ENCODE results near the gene DNAH1.

The DNAH1 gene

DNA sequence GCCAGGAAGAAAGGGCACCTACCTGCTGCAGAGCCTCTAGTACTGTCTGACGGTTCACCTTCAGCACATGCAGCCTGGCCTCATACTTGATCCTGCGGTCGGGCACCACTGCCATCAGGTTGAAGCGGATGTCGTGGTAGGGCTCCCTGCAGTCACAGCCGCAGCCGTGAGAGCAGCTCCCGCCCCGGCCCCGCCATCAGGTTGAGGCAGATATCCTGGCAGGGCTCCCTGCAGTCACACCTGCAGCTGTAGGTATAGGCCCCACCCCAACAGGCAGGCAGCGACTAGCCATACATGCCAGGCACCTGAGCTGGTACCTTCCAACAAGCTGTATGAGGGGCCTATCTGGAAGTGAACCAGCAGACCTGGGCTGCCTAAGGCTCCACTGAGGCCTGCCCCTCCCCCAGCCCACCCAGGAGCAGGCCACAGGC is 90.1 kb downstream of the DNAH1 start:
- Histone ChIP-seq H2BK12ac (ENCODE audit: low read length in 2 of 2) (no peak overlapping the region), H3K27me3 (ENCODE audit: control insufficient read depth in 1 of 2, insufficient read depth in 1 of 2, low read length in 2 of 2) (no peaks in the 10 kb centered on the region), H2BK5ac (ENCODE audit: low read depth, low read length, poor library complexity, severe bottlenecking) (no peak overlapping the region), H3K18ac (ENCODE audit: low read depth in 1 of 2, low read length in 2 of 2) (no peak overlapping the region), H3K79me1 (replicated peaks; ENCODE audit: low read length, poor library complexity, severe bottlenecking) (peaks cover 49% of the 10 kb centered on the region), H2BK15ac (ENCODE audit: low read depth, poor library complexity, severe bottlenecking) (no peak overlapping the region), H3K14ac (ENCODE audit: low read length in 2 of 2) (no peak overlapping the region), H3K36me3 (ENCODE audit: control insufficient read depth in 1 of 2, insufficient read depth in 2 of 2, low read depth in 1 of 2, low read length in 2 of 2) (peaks cover 71 to 74% of the 10 kb centered on the region in 2 experiments), H3K27ac (ENCODE audit: low read length, poor library complexity, severe bottlenecking) (no peak overlapping the region), H3K9me3 (ENCODE audit: control insufficient read depth, low read length) (no peaks in the 10 kb centered on the region), H4K8ac (ENCODE audit: low read length) (peak overlapping the region; percentile 0), H3K4me3 (ENCODE audit: insufficient read depth in 1 of 2, low read depth in 1 of 2, low read length in 2 of 2) (no peak overlapping the region), H3K4ac (ENCODE audit: low read depth in 1 of 2, low read length in 2 of 2) (no peak overlapping the region), H3K4me2 (ENCODE audit: low read length, poor library complexity, severe bottlenecking) (no peak overlapping the region), H2AFZ (ENCODE audit: low read depth, low read length) (no peak overlapping the region), H2AK5ac (ENCODE audit: low read length, severe bottlenecking) (no peak overlapping the region), H3K23ac (ENCODE audit: low read length in 2 of 2) (no peak overlapping the region), H4K91ac (ENCODE audit: low read length) (peak overlapping the region; percentile 61), H3K9ac (ENCODE audit: low read length) (no peak overlapping the region), H2BK120ac (ENCODE audit: low read depth, low read length) (no peak overlapping the region), H3K4me1 (ENCODE audit: control insufficient read depth, insufficient read depth, low read depth, low read length) (peaks cover 16% of the 10 kb centered on the region)
- no peak for DNase-seq
- WGBS, result 96% methylated on average over 11 of the region's 11 CpGs

DNA sequence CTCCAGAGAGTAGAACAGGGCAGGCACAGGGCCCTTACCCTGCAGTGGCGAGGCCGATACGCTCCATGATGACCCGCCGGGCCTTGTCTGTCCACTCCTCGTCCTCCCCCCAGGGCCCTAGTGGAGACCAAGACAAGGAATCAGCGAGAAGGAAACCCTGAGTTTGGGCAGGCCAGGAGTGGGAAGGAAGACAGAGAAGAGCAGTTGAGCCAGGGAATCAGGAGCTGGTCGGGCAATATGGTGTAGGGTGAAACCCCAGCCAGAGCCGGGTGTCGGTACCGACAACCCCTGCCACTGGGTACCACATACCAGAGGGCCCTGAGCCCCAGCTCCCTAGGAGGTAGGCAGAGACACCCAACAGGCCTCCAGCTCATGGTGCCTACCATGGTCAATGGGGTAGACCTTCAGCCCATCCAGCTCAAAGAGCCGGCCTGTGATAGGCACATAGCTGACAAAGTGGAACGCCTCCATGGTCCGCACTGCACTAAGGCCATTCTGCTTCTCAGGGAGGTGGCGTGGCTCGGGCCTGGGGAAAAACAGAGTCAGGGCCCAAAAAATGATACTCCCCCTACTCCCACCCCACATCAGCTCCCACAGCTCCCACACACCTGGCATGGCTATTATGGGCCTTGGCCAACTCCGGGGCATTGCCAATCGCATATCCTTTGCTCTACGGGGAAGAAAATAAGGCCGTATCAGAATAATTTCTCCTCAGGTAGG is 90.8 kb downstream of the DNAH1 start:
- no peaks in the 10 kb centered on the region for H3K27me3 ChIP-seq (ENCODE audit: control insufficient read depth in 1 of 2, insufficient read depth in 1 of 2, low read length in 2 of 2)
- H3K4me3 ChIP-seq (ENCODE audit: insufficient read depth in 1 of 2, low read depth in 1 of 2, low read length in 2 of 2), result no peak overlapping the region
- no peak overlapping the region for H3K27ac ChIP-seq (ENCODE audit: low read length, poor library complexity, severe bottlenecking)

DNA sequence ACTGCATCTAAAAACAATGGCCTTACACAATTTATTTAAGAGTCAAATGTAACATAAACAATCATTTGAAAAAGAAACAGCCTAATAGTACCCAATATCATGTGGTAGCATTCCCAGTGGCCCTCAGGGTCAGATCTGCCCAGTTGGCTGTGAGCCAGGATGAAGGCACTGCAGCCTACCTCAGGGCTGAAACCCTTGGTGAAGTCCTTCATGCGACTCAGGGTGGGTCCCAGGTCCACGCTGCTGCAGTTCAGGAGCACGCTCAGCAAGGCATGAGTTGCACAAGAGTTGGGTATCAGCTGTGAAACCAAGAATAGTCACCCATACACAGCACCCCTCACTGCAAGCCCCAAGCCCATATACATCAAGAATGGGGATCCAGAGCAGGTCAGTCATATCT is 91.7 kb downstream of the DNAH1 start:
- no peak overlapping the region for H3K4me3 ChIP-seq (ENCODE audit: insufficient read depth in 1 of 2, low read depth in 1 of 2, low read length in 2 of 2)
- peaks cover 56 to 60% of the 10 kb centered on the region in 2 experiments for H3K36me3 ChIP-seq (ENCODE audit: control insufficient read depth in 1 of 2, insufficient read depth in 2 of 2, low read depth in 1 of 2, low read length in 2 of 2)
- WGBS, result 99% methylated on average over 3 of the region's 3 CpGs

More for the DNA sequence above, 90.8 kb downstream of the DNAH1 start:
- Histone ChIP-seq H3K18ac (ENCODE audit: low read depth in 1 of 2, low read length in 2 of 2) (no peak overlapping the region), H2BK15ac (ENCODE audit: low read depth, poor library complexity, severe bottlenecking) (no peak overlapping the region), H2BK5ac (ENCODE audit: low read depth, low read length, poor library complexity, severe bottlenecking) (no peak overlapping the region), H2AFZ (ENCODE audit: low read depth, low read length) (no peak overlapping the region), H3K23ac (ENCODE audit: low read length in 2 of 2) (no peak overlapping the region), H2BK12ac (ENCODE audit: low read length in 2 of 2) (no peak overlapping the region), H2BK120ac (ENCODE audit: low read depth, low read length) (no peak overlapping the region), H3K9me3 (ENCODE audit: control insufficient read depth, low read length) (no peaks in the 10 kb centered on the region), H2AK5ac (ENCODE audit: low read length, severe bottlenecking) (no peak overlapping the region), H4K8ac (ENCODE audit: low read length) (no peak overlapping the region), H3K4me1 (ENCODE audit: control insufficient read depth, insufficient read depth, low read depth, low read length) (peaks cover 21% of the 10 kb centered on the region), H3K4me2 (ENCODE audit: low read length, poor library complexity, severe bottlenecking) (no peak overlapping the region), H4K91ac (ENCODE audit: low read length) (no peak overlapping the region), H3K36me3 (ENCODE audit: control insufficient read depth in 1 of 2, insufficient read depth in 2 of 2, low read depth in 1 of 2, low read length in 2 of 2) (peaks cover 64 to 67% of the 10 kb centered on the region in 2 experiments), H3K14ac (ENCODE audit: low read length in 2 of 2) (no peak overlapping the region), H3K4ac (ENCODE audit: low read depth in 1 of 2, low read length in 2 of 2) (no peak overlapping the region), H3K9ac (ENCODE audit: low read length) (no peak overlapping the region), H3K79me1 (replicated peaks; ENCODE audit: low read length, poor library complexity, severe bottlenecking) (peaks cover 53% of the 10 kb centered on the region)
- no peak for DNase-seq
- 97% methylated on average over 20 of the region's 20 CpGs for WGBS

DNA sequence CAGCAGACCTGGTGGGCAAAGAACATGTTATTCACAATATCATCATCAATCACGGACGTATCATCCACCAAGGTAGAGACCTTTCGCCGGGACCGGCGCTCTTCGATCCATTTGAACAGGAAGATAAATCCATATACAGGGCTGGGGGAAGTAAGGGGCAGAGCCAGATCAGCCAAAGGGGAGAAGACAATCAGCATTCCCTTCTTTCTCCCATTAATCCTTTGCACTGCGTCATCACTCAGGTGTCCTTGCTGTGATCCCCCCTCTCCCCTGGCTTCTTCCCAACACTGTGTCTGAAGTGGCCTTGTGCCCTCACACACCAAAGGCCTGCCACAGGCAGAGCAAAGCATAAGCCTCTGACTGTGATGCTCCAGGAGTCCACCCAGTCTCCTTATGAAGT is 92.3 kb downstream of the DNAH1 start:
- H4K91ac ChIP-seq (ENCODE audit: low read length), result no peak overlapping the region
- DNase-seq, result no peak
- H3K18ac ChIP-seq (ENCODE audit: low read depth in 1 of 2, low read length in 2 of 2), result no peak overlapping the region
- no peak overlapping the region for H2BK15ac ChIP-seq (ENCODE audit: low read depth, poor library complexity, severe bottlenecking)
- H2AK5ac ChIP-seq (ENCODE audit: low read length, severe bottlenecking), result no peak overlapping the region
- no peak overlapping the region for H3K4ac ChIP-seq (ENCODE audit: low read depth in 1 of 2, low read length in 2 of 2)
- H3K14ac ChIP-seq (ENCODE audit: low read length in 2 of 2), result no peak overlapping the region
- no peak overlapping the region for H2AFZ ChIP-seq (ENCODE audit: low read depth, low read length)
- H3K4me2 ChIP-seq (ENCODE audit: low read length, poor library complexity, severe bottlenecking), result no peak overlapping the region
- H3K23ac ChIP-seq (ENCODE audit: low read length in 2 of 2), result no peak overlapping the region
- peaks cover 49 to 58% of the 10 kb centered on the region in 2 experiments for H3K36me3 ChIP-seq (ENCODE audit: control insufficient read depth in 1 of 2, insufficient read depth in 2 of 2, low read depth in 1 of 2, low read length in 2 of 2)
- no peak overlapping the region for H2BK5ac ChIP-seq (ENCODE audit: low read depth, low read length, poor library complexity, severe bottlenecking)
- H3K27me3 ChIP-seq (ENCODE audit: control insufficient read depth in 1 of 2, insufficient read depth in 1 of 2, low read length in 2 of 2), result no peaks in the 10 kb centered on the region
- no peak overlapping the region for H3K27ac ChIP-seq (ENCODE audit: low read length, poor library complexity, severe bottlenecking)
- H3K4me3 ChIP-seq (ENCODE audit: insufficient read depth in 1 of 2, low read depth in 1 of 2, low read length in 2 of 2), result peak overlapping the region in 1 of 2 experiments; percentile 99
- no peaks in the 10 kb centered on the region for H3K9me3 ChIP-seq (ENCODE audit: control insufficient read depth, low read length)
- H3K4me1 ChIP-seq (ENCODE audit: control insufficient read depth, insufficient read depth, low read depth, low read length), result peaks cover 22% of the 10 kb centered on the region
- no peak overlapping the region for H2BK12ac ChIP-seq (ENCODE audit: low read length in 2 of 2)
- peak overlapping the region; percentile 99 for H3K9ac ChIP-seq (ENCODE audit: low read length)
- no peak overlapping the region for H2BK120ac ChIP-seq (ENCODE audit: low read depth, low read length)
- peaks cover 56% of the 10 kb centered on the region for H3K79me1 ChIP-seq (replicated peaks; ENCODE audit: low read length, poor library complexity, severe bottlenecking)
- WGBS, result 100% methylated on average over 7 of the region's 8 CpGs
- peak overlapping the region; percentile 46 for H4K8ac ChIP-seq (ENCODE audit: low read length)

More for the DNA sequence above, 91.7 kb downstream of the DNAH1 start:
- Histone ChIP-seq H3K79me1 (replicated peaks; ENCODE audit: low read length, poor library complexity, severe bottlenecking) (peaks cover 58% of the 10 kb centered on the region), H3K9me3 (ENCODE audit: control insufficient read depth, low read length) (no peaks in the 10 kb centered on the region), H3K18ac (ENCODE audit: low read depth in 1 of 2, low read length in 2 of 2) (no peak overlapping the region), H4K8ac (ENCODE audit: low read length) (peak overlapping the region; percentile 40), H4K91ac (ENCODE audit: low read length) (no peak overlapping the region), H2BK120ac (ENCODE audit: low read depth, low read length) (no peak overlapping the region), H3K4me2 (ENCODE audit: low read length, poor library complexity, severe bottlenecking) (no peak overlapping the region), H3K4ac (ENCODE audit: low read depth in 1 of 2, low read length in 2 of 2) (no peak overlapping the region), H2BK12ac (ENCODE audit: low read length in 2 of 2) (no peak overlapping the region), H3K27me3 (ENCODE audit: control insufficient read depth in 1 of 2, insufficient read depth in 1 of 2, low read length in 2 of 2) (no peaks in the 10 kb centered on the region), H3K23ac (ENCODE audit: low read length in 2 of 2) (no peak overlapping the region), H2AK5ac (ENCODE audit: low read length, severe bottlenecking) (no peak overlapping the region), H2BK15ac (ENCODE audit: low read depth, poor library complexity, severe bottlenecking) (no peak overlapping the region), H3K4me1 (ENCODE audit: control insufficient read depth, insufficient read depth, low read depth, low read length) (peaks cover 22% of the 10 kb centered on the region), H3K14ac (ENCODE audit: low read length in 2 of 2) (no peak overlapping the region), H2BK5ac (ENCODE audit: low read depth, low read length, poor library complexity, severe bottlenecking) (no peak overlapping the region), H3K9ac (ENCODE audit: low read length) (no peak overlapping the region), H2AFZ (ENCODE audit: low read depth, low read length) (no peak overlapping the region), H3K27ac (ENCODE audit: low read length, poor library complexity, severe bottlenecking) (no peak overlapping the region)
- DNase-seq, result no peak

Data from mesenchymal stem cell (in vitro differentiated cells and primary cell).